Measurements from ENCODE around the gene PRAMEF18.
"Not testable (repeated sequence)": the region's sequence is repeated elsewhere in the genome, so short reads cannot be mapped to it uniquely, and the experiment has no call there.

Gene PRAMEF18

GRCh38 chr1:13225675-13226204, at the start of gene PRAMEF18:
PRAMEF18 (minus strand) TSS chr1:13226154; CDS start chr1:13226106, 48 bp downstream.
- in situ Hi-C loops (cut with MboI; ENCODE audit: low sequenced_read_pairs): not testable (repeated sequence)

- in situ Hi-C loops (cut with MboI; ENCODE audit: low sequenced_read_pairs): not testable (repeated sequence)
Observed at GRCh38 chr1:13265124-13265523, 39.2 kb upstream of the PRAMEF18 start.

- in situ Hi-C loops (cut with MboI; ENCODE audit: low sequenced_read_pairs): not testable (repeated sequence)
Observed at GRCh38 chr1:13253898-13254297, 27.9 kb upstream of the PRAMEF18 start, which contains the start of gene PRAMEF5. PRAMEF5 (plus strand) TSS chr1:13254198; CDS start chr1:13259269, 5,071 bp downstream.

- in situ Hi-C loops (cut with MboI; ENCODE audit: low sequenced_read_pairs): not testable (repeated sequence)
Observed at GRCh38 chr1:13247122-13247521, 21.2 kb upstream of the PRAMEF18 start.

GRCh38 chr1:13246554-13246871, 20.6 kb upstream of the PRAMEF18 start:
- in situ Hi-C loops (cut with MboI; ENCODE audit: low sequenced_read_pairs): not testable (repeated sequence)

GRCh38 chr1:13245841-13246553, 20.0 kb upstream of the PRAMEF18 start:
- in situ Hi-C loops (cut with MboI; ENCODE audit: low sequenced_read_pairs): not testable (repeated sequence)

- in situ Hi-C loops (cut with MboI; ENCODE audit: low sequenced_read_pairs): not testable (repeated sequence)
Observed at GRCh38 chr1:13243536-13244263, 17.7 kb upstream of the PRAMEF18 start.

- in situ Hi-C loops (cut with MboI; ENCODE audit: low sequenced_read_pairs): not testable (repeated sequence)
Observed at GRCh38 chr1:13239633-13240032, 13.7 kb upstream of the PRAMEF18 start.

- in situ Hi-C loops (cut with MboI; ENCODE audit: low sequenced_read_pairs): not testable (repeated sequence)
Observed at GRCh38 chr1:13237572-13237971, 11.6 kb upstream of the PRAMEF18 start.

GRCh38 chr1:13234057-13234456, 8.1 kb upstream of the PRAMEF18 start:
- in situ Hi-C loops (cut with MboI; ENCODE audit: low sequenced_read_pairs): not testable (repeated sequence)

GRCh38 chr1:13232056-13232455, 6.1 kb upstream of the PRAMEF18 start:
- in situ Hi-C loops (cut with MboI; ENCODE audit: low sequenced_read_pairs): not testable (repeated sequence)

- in situ Hi-C loops (cut with MboI; ENCODE audit: low sequenced_read_pairs): not testable (repeated sequence)
Observed at GRCh38 chr1:13231061-13231750, 5.3 kb upstream of the PRAMEF18 start.

GRCh38 chr1:13230601-13231000, 4.6 kb upstream of the PRAMEF18 start:
- in situ Hi-C loops (cut with MboI; ENCODE audit: low sequenced_read_pairs): not testable (repeated sequence)

- in situ Hi-C loops (cut with MboI; ENCODE audit: low sequenced_read_pairs): not testable (repeated sequence)
Observed at GRCh38 chr1:13230096-13230495, 4.1 kb upstream of the PRAMEF18 start.

GRCh38 chr1:13228343-13228781, 2.4 kb upstream of the PRAMEF18 start:
- in situ Hi-C loops (cut with MboI; ENCODE audit: low sequenced_read_pairs): no loop called here

GRCh38 chr1:13227271-13228055, 1.5 kb upstream of the PRAMEF18 start:
- in situ Hi-C loops (cut with MboI; ENCODE audit: low sequenced_read_pairs): not testable (repeated sequence)

- in situ Hi-C loops (cut with MboI; ENCODE audit: low sequenced_read_pairs): no loop called here
Observed at GRCh38 chr1:13224480-13225060, 1.4 kb downstream of the PRAMEF18 start.

GRCh38 chr1:13222788-13223187, 3.2 kb downstream of the PRAMEF18 start:
- in situ Hi-C loops (cut with MboI; ENCODE audit: low sequenced_read_pairs): not testable (repeated sequence)

- in situ Hi-C loops (cut with MboI; ENCODE audit: low sequenced_read_pairs): not testable (repeated sequence)
Observed at GRCh38 chr1:13219203-13219602, 6.8 kb downstream of the PRAMEF18 start.

- in situ Hi-C loops (cut with MboI; ENCODE audit: low sequenced_read_pairs): not testable (repeated sequence)
Observed at GRCh38 chr1:13216619-13217018, 9.3 kb downstream of the PRAMEF18 start.
